Activated B cell treated with CpG ODN at 0.5 μM for 24 hours (primary cell): ENCODE results near the gene PTPN1. TPM values are rescaled to one million over a fixed set of nuclear protein-coding genes. Genes with fewer than 3 reads are reported as not detected.

ENCODE experiments used
- ATAC-seq: fragments of 200-7000 bp; cut with Tn5 transposase; one replicate; pipeline ENCODE4 v1.10.0; 2021; ENCODE audit warnings: low read depth, mild to moderate bottlenecking, moderate library complexity
- CTCF ChIA-PET: fragments of 350-600 bp; sonication (Branson Sonifier 250); formaldehyde crosslinking; loops from one replicate; lab custom pipeline; 2021; ENCODE audit warnings: antibody characterized with exemption; lab: Charles Lee
- POLR2A ChIA-PET: fragments of 350-600 bp; sonication (Branson Sonifier 250); formaldehyde crosslinking; loops from one replicate; lab custom pipeline; 2021; ENCODE audit warnings: antibody characterized with exemption; lab: Charles Lee
- DNase-seq: peaks from one replicate; pipeline ENCODE4 v3.0.0; 2022
- H3K27ac Mint-ChIP-seq: one replicate; pipeline ENCODE4 v1.8.0; 2020; ENCODE audit warnings: mixed read lengths
- H3K27me3 Mint-ChIP-seq: one replicate; pipeline ENCODE4 v1.8.0; 2021; ENCODE audit warnings: mixed read lengths
- H3K36me3 Mint-ChIP-seq: one replicate; pipeline ENCODE4 v1.8.0; 2021; ENCODE audit warnings: low read depth, mixed read lengths
- H3K4me1 Mint-ChIP-seq: one replicate; pipeline ENCODE4 v1.8.0; 2021; ENCODE audit warnings: mixed read lengths
- H3K4me3 Mint-ChIP-seq: one replicate; pipeline ENCODE4 v1.8.0; 2020; ENCODE audit warnings: mild to moderate bottlenecking, mixed read lengths
- H3K9me3 Mint-ChIP-seq: one replicate; pipeline ENCODE4 v1.8.0; 2020; ENCODE audit warnings: mixed read lengths
- intact Hi-C: fragments of 100-400 bp; cut with micrococcal nuclease; formaldehyde crosslinking; loops from one replicate; pipeline ENCODE4 v1.15.1; 2024
- total RNA-seq: library from RNA; stranded (reverse); gene quantifications from 2 replicates; pipeline ENCODE4 v1.2.3, GENCODE V29; 2022
- TF ChIP-seq, protein P1 (sequence below): fragments of 200-600 bp; IDR thresholded peaks from one replicate; pipeline ENCODE4 v1.8.0; 2022; ENCODE audit warnings: antibody characterized with exemption, mild to moderate bottlenecking

PTPN1 gene
- total RNA-seq, 1 donor from 2014 or later, result 227 TPM

GRCh38 chr20:50521221-50522052 is 11.3 kb downstream of the PTPN1 start:
- Mint-ChIP-seq H3K36me3 (peaks cover 54% of the 10 kb centered on the region), H3K9me3 (no peaks in the 10 kb centered on the region), H3K4me1 (peaks cover 76% of the 10 kb centered on the region), H3K27me3 (no peaks in the 10 kb centered on the region), H3K27ac (peak overlapping the region; percentile 96), H3K4me3 (peak overlapping the region; percentile 38)
- POLR2A ChIA-PET, result interaction anchor here (0.9 to 61.9 kb wide), 3 partner anchors 7 to 61 kb away, joined by 3 to 1679 read pairs (median 1679); partner anchors contain the start of gene PTPN1
- TF ChIP-seq, protein P1, sequence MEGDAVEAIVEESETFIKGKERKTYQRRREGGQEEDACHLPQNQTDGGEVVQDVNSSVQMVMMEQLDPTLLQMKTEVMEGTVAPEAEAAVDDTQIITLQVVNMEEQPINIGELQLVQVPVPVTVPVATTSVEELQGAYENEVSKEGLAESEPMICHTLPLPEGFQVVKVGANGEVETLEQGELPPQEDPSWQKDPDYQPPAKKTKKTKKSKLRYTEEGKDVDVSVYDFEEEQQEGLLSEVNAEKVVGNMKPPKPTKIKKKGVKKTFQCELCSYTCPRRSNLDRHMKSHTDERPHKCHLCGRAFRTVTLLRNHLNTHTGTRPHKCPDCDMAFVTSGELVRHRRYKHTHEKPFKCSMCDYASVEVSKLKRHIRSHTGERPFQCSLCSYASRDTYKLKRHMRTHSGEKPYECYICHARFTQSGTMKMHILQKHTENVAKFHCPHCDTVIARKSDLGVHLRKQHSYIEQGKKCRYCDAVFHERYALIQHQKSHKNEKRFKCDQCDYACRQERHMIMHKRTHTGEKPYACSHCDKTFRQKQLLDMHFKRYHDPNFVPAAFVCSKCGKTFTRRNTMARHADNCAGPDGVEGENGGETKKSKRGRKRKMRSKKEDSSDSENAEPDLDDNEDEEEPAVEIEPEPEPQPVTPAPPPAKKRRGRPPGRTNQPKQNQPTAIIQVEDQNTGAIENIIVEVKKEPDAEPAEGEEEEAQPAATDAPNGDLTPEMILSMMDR, result no peak
- DNase-seq (no peak), ATAC-seq (no peak)
- intact Hi-C loops, result no loop called here
- CTCF ChIA-PET, result interaction anchor here (1.4 to 1.5 kb wide), 2 partner anchors 15 to 54 kb away, joined by 3 to 5 read pairs; no protein-coding TSS in a partner anchor

- H3K27me3 Mint-ChIP-seq, result no peaks in the 10 kb centered on the region
- H3K9me3 Mint-ChIP-seq, result no peaks in the 10 kb centered on the region
- ChIA-PET CTCF (interaction anchor here (1.3 to 1.4 kb wide), 2 partner anchors 14 to 53 kb away, joined by 3 to 4 read pairs; no protein-coding TSS in a partner anchor), POLR2A (interaction anchor here (36.7 to 61.9 kb wide), 2 partner anchors 8 to 27 kb away, joined by 1679 read pairs; partner anchors contain the start of gene PTPN1)
- intact Hi-C loops, result no loop called here
- peaks cover 70% of the 10 kb centered on the region for H3K4me1 Mint-ChIP-seq
- peak overlapping the region; percentile 96 for H3K27ac Mint-ChIP-seq
- no peak for ATAC-seq
- H3K36me3 Mint-ChIP-seq, result peaks cover 49% of the 10 kb centered on the region
- TF ChIP-seq, protein P1, result no peak
- peak overlapping the region; percentile 38 for H3K4me3 Mint-ChIP-seq
- DNase-seq, result no peak
These were observed 12.0 kb downstream of the PTPN1 start for GRCh38 chr20:50522053-50522674.

- Mint-ChIP-seq H3K27me3 (no peaks in the 10 kb centered on the region), H3K4me1 (peaks cover 55% of the 10 kb centered on the region), H3K4me3 (peak overlapping the region; percentile 73), H3K36me3 (peaks cover 42% of the 10 kb centered on the region), H3K27ac (peak overlapping the region; percentile 89), H3K9me3 (no peaks in the 10 kb centered on the region)
- ATAC-seq (peak; percentile 41), DNase-seq (no peak)
- intact Hi-C loops, result loop anchor here (1.0 kb wide), 1 partner anchor 12 kb away; no protein-coding TSS in a partner anchor
- ChIA-PET POLR2A (interaction anchor here (0.7 to 61.9 kb wide), 4 partner anchors 9 to 48 kb away, joined by 4 to 1679 read pairs (median 842); partner anchors contain the start of gene PTPN1), CTCF (interaction anchor here (0.7 to 2.0 kb wide), 6 partner anchors 12 to 52 kb away, joined by 3 to 6 read pairs (median 4); no protein-coding TSS in a partner anchor)
- TF ChIP-seq, protein P1, result no peak
These were observed 13.5 kb downstream of the PTPN1 start for GRCh38 chr20:50523552-50524167.

DNA sequence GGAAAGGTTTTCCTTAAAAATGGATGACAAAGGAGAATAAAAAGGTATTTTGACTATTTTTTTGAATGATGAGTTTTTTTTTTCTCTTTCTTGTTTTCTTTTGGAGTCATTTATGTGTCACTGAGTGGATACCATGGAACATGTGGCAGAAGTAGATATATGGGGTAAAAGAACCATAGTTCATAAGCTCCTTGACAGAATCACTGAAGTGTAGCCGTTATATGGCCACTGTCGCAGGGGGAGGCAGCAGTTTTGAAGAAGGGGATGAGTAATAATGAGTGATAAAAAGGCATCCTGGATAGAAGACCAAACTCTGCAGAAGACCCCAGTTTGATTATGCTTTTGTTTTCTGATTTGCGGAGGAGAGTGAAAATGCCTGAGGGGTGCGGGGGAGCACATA is 15.5 kb downstream of the PTPN1 start:
- H3K36me3 Mint-ChIP-seq, result peaks cover 35% of the 10 kb centered on the region
- no peak overlapping the region for H3K4me3 Mint-ChIP-seq
- ChIA-PET POLR2A (interaction anchor here (0.7 to 61.9 kb wide), 3 partner anchors 11 to 429 kb away, joined by 3 to 1679 read pairs (median 1679); partner anchors contain the start of gene PTPN1), CTCF (interaction anchor here (1.2 to 1.3 kb wide), 3 partner anchors 9 to 54 kb away, joined by 3 to 4 read pairs (median 3); no protein-coding TSS in a partner anchor)
- H3K4me1 Mint-ChIP-seq, result peaks cover 35% of the 10 kb centered on the region
- H3K27me3 Mint-ChIP-seq, result no peaks in the 10 kb centered on the region
- TF ChIP-seq, protein P1, result no peak
- no peak for ATAC-seq
- no peaks in the 10 kb centered on the region for H3K9me3 Mint-ChIP-seq
- H3K27ac Mint-ChIP-seq, result no peak overlapping the region
- intact Hi-C loops, result no loop called here
- DNase-seq, result no peak
